BLaER1 treated with 17β-estradiol and CSF1 and Interleukin-3, amounts not matched to agents 10 nM and 100 nM (cell line): ENCODE data around the gene IL1R2.
A peak's percentile ranks its signal among the peaks of the same experiment; 100 is the strongest.

Experiments used
- H3K27ac ChIP-seq, 11 experiments: shearing (Covaris generic); formaldehyde crosslinking; 2 replicates each; pipeline ENCODE4 v1.8.1; 2022
- H3K27me3 ChIP-seq, 11 experiments: shearing (Covaris generic); formaldehyde crosslinking; 2 replicates each; pipeline ENCODE4 v1.8.1; 2022
- H3K36me3 ChIP-seq, 11 experiments: shearing (Covaris generic); formaldehyde crosslinking; 2 replicates each; pipeline ENCODE4 v1.8.1; 2022
- H3K4me1 ChIP-seq, 10 experiments: shearing (Covaris generic); formaldehyde crosslinking; 2 replicates each; pipeline ENCODE4 v1.8.1; 2022
- H3K4me2 ChIP-seq, 11 experiments: shearing (Covaris generic); formaldehyde crosslinking; 2 replicates each; pipeline ENCODE4 v1.8.1; 2022
- H3K4me3 ChIP-seq, 10 experiments: shearing (Covaris generic); formaldehyde crosslinking; 2 replicates each; pipeline ENCODE4 v1.8.1; 2022
- H3K9ac ChIP-seq, 11 experiments: shearing (Covaris generic); formaldehyde crosslinking; 2 replicates each; pipeline ENCODE4 v1.8.1; 2022
- H3K9me3 ChIP-seq, 11 experiments: shearing (Covaris generic); formaldehyde crosslinking; replicated peaks in 1 of 11; 2 replicates each; pipeline ENCODE4 v1.8.1; 2022
- H4K20me1 ChIP-seq, 11 experiments: shearing (Covaris generic); formaldehyde crosslinking; 2 replicates each; pipeline ENCODE4 v1.8.1; 2022
- Cebpa-rat ChIP-seq, 11 experiments: shearing (Covaris generic); IDR thresholded peaks; 2 replicates each; pipeline ENCODE4 v1.8.1; 2022

The IL1R2 gene

GRCh38 chr2:101981066-101981465, 10.7 kb upstream of the IL1R2 start:
- no peaks in the 10 kb centered on the region for H3K27me3 ChIP-seq
- no peaks in the 10 kb centered on the region for H3K9me3 ChIP-seq
- H3K4me3 ChIP-seq: no peak overlapping the region
- H3K4me1 ChIP-seq: peaks cover 0 to 29% (median 27%) of the 10 kb centered on the region in 10 experiments; a peak in 15 of 20 replicates
- H3K9ac ChIP-seq: no peak overlapping the region
- H4K20me1 ChIP-seq: no peaks in the 10 kb centered on the region
- H3K27ac ChIP-seq: no peak overlapping the region
- H3K4me2 ChIP-seq: no peak overlapping the region
- no peak for TF ChIP-seq Cebpa-rat (IDR thresholded peaks at IDR 0.05)
- no peaks in the 10 kb centered on the region for H3K36me3 ChIP-seq

- no peaks in the 10 kb centered on the region for H3K27me3 ChIP-seq
- peak overlapping the region in 1 of 11 experiments; percentile 57; a peak in 1 of 22 replicates for H3K4me2 ChIP-seq
- peaks cover 0 to 33% (median 25%) of the 10 kb centered on the region in 10 experiments; a peak in 16 of 20 replicates for H3K4me1 ChIP-seq
- no peaks in the 10 kb centered on the region for H3K9me3 ChIP-seq
- no peak for TF ChIP-seq Cebpa-rat (IDR thresholded peaks at IDR 0.05)
- no peak overlapping the region for H3K4me3 ChIP-seq
- no peaks in the 10 kb centered on the region for H4K20me1 ChIP-seq
- no peak overlapping the region for H3K9ac ChIP-seq
- H3K36me3 ChIP-seq: no peaks in the 10 kb centered on the region
- no peak overlapping the region for H3K27ac ChIP-seq
Observed at GRCh38 chr2:101981504-101981903, 10.3 kb upstream of the IL1R2 start.

- H3K9ac ChIP-seq: no peak overlapping the region
- no peaks in the 10 kb centered on the region for H4K20me1 ChIP-seq
- no peak for TF ChIP-seq Cebpa-rat (IDR thresholded peaks at IDR 0.05)
- H3K36me3 ChIP-seq: no peaks in the 10 kb centered on the region
- H3K9me3 ChIP-seq: no peaks in the 10 kb centered on the region
- no peak overlapping the region for H3K4me3 ChIP-seq
- H3K27me3 ChIP-seq: no peaks in the 10 kb centered on the region
- peaks cover 6 to 34% (median 25%) of the 10 kb centered on the region in 10 experiments; a peak in 17 of 20 replicates for H3K4me1 ChIP-seq
- H3K4me2 ChIP-seq: peak overlapping the region in 9 of 11 experiments; percentile 18 to 57 (median 35); a peak in 15 of 22 replicates
- H3K27ac ChIP-seq: no peak overlapping the region
Observed at GRCh38 chr2:101982495-101983029, 9.2 kb upstream of the IL1R2 start.

- TF ChIP-seq Cebpa-rat (IDR thresholded peaks at IDR 0.05): no peak
- H3K4me2 ChIP-seq: peak overlapping the region in 5 of 11 experiments; percentile 35 to 57 (median 50); a peak in 7 of 22 replicates
Observed at GRCh38 chr2:101983486-101983885, 8.3 kb upstream of the IL1R2 start.

GRCh38 chr2:101983928-101984327, 7.8 kb upstream of the IL1R2 start:
- H3K4me2 ChIP-seq: no peak overlapping the region

More at GRCh38 chr2:101983486-101983885, 8.3 kb upstream of the IL1R2 start:
- H4K20me1 ChIP-seq: no peaks in the 10 kb centered on the region; a peak in 1 of 22 replicates
- H3K4me3 ChIP-seq: no peak overlapping the region
- no peaks in the 10 kb centered on the region; a peak in 1 of 22 replicates for H3K27me3 ChIP-seq
- H3K4me1 ChIP-seq: peaks cover 8 to 42% (median 34%) of the 10 kb centered on the region in 10 experiments; a peak in 17 of 20 replicates
- H3K9me3 ChIP-seq: no peaks in the 10 kb centered on the region
- H3K27ac ChIP-seq: no peak overlapping the region
- H3K36me3 ChIP-seq: no peaks in the 10 kb centered on the region
- H3K9ac ChIP-seq: no peak overlapping the region

GRCh38 chr2:101984656-101985055, 7.1 kb upstream of the IL1R2 start:
- Histone ChIP-seq H3K36me3 (no peaks in the 10 kb centered on the region), H3K4me3 (no peak overlapping the region), H3K27me3 (no peaks in the 10 kb centered on the region; a peak in 1 of 22 replicates), H3K9me3 (no peaks in the 10 kb centered on the region), H4K20me1 (no peaks in the 10 kb centered on the region; a peak in 1 of 22 replicates), H3K27ac (no peak overlapping the region), H3K4me2 (no peak overlapping the region), H3K4me1 (peaks cover 20 to 54% (median 45%) of the 10 kb centered on the region in 10 experiments), H3K9ac (no peak overlapping the region)
- no peak for TF ChIP-seq Cebpa-rat (IDR thresholded peaks at IDR 0.05)

More at GRCh38 chr2:101983928-101984327, 7.8 kb upstream of the IL1R2 start:
- no peak for TF ChIP-seq Cebpa-rat (IDR thresholded peaks at IDR 0.05)
- Histone ChIP-seq H3K9me3 (no peaks in the 10 kb centered on the region), H3K27me3 (no peaks in the 10 kb centered on the region; a peak in 1 of 22 replicates), H3K36me3 (no peaks in the 10 kb centered on the region), H3K9ac (no peak overlapping the region), H3K4me3 (no peak overlapping the region), H3K4me1 (peaks cover 12 to 47% (median 38%) of the 10 kb centered on the region in 10 experiments; a peak in 18 of 20 replicates), H4K20me1 (no peaks in the 10 kb centered on the region; a peak in 1 of 22 replicates), H3K27ac (no peak overlapping the region)

- Histone ChIP-seq H3K9me3 (no peaks in the 10 kb centered on the region), H3K4me2 (no peak overlapping the region), H3K9ac (no peak overlapping the region), H3K27ac (no peak overlapping the region), H3K27me3 (no peaks in the 10 kb centered on the region; a peak in 1 of 22 replicates), H3K36me3 (no peaks in the 10 kb centered on the region), H3K4me3 (no peak overlapping the region), H4K20me1 (no peaks in the 10 kb centered on the region; a peak in 1 of 22 replicates), H3K4me1 (peaks cover 26 to 60% (median 51%) of the 10 kb centered on the region in 10 experiments)
- no peak for TF ChIP-seq Cebpa-rat (IDR thresholded peaks at IDR 0.05)
Observed at GRCh38 chr2:101985101-101985792, 6.5 kb upstream of the IL1R2 start.

GRCh38 chr2:101985793-101986164, 6.0 kb upstream of the IL1R2 start:
- Histone ChIP-seq H3K4me2 (no peak overlapping the region; a peak in 1 of 22 replicates), H3K4me1 (peaks cover 31 to 65% (median 56%) of the 10 kb centered on the region in 10 experiments), H3K9ac (no peak overlapping the region), H3K9me3 (no peaks in the 10 kb centered on the region), H3K36me3 (no peaks in the 10 kb centered on the region), H3K27me3 (no peaks in the 10 kb centered on the region; a peak in 1 of 22 replicates), H4K20me1 (no peaks in the 10 kb centered on the region; a peak in 1 of 22 replicates), H3K27ac (no peak overlapping the region), H3K4me3 (no peak overlapping the region)
- TF ChIP-seq Cebpa-rat (IDR thresholded peaks at IDR 0.05): no peak

GRCh38 chr2:101986376-101986775, 5.4 kb upstream of the IL1R2 start:
- Histone ChIP-seq H3K4me1 (peaks cover 37 to 71% (median 62%) of the 10 kb centered on the region in 10 experiments), H3K27me3 (no peaks in the 10 kb centered on the region; a peak in 1 of 22 replicates), H3K9me3 (no peaks in the 10 kb centered on the region), H3K4me2 (peak overlapping the region in 3 of 11 experiments; percentile 8 to 20 (median 9); a peak in 4 of 22 replicates), H3K27ac (no peak overlapping the region), H3K36me3 (no peaks in the 10 kb centered on the region), H3K4me3 (no peak overlapping the region), H3K9ac (no peak overlapping the region), H4K20me1 (no peaks in the 10 kb centered on the region; a peak in 1 of 22 replicates)
- TF ChIP-seq Cebpa-rat (IDR thresholded peaks at IDR 0.05): no peak
